GM23338 (cell line): ENCODE results near the gene LRP1B. TPM values are rescaled to one million over a fixed set of nuclear protein-coding genes. Genes with fewer than 3 reads are reported as not detected.
"Not testable (repeated sequence)": the region's sequence is repeated elsewhere in the genome, so short reads cannot be mapped to it uniquely, and the experiment has no call there.

ENCODE experiments used
- ATAC-seq: fragments of 200-7000 bp; cut with Tn5 transposase; 3 replicates; pipeline ENCODE4 v1.9.1; 2020
- DNase-seq: peaks from one replicate; pipeline ENCODE4 v3.0.0-alpha.2; 2015; ENCODE audit warnings: low spot score
- H2AFZ ChIP-seq: fragments of 200-600 bp; sonication (generic); 2 replicates; pipeline ENCODE4 v1.8.0; 2016; ENCODE audit warnings: antibody characterized with exemption, mild to moderate bottlenecking, moderate library complexity
- H3F3A ChIP-seq: fragments of 200-600 bp; sonication (generic); replicated peaks from 2 replicates; pipeline ENCODE4 v1.8.0; 2017; ENCODE audit warnings: antibody characterized with exemption, mixed run types, low read depth
- H3K27ac ChIP-seq: fragments of 200-600 bp; sonication (generic); 2 replicates; pipeline ENCODE4 v1.6.1; 2016; ENCODE audit warnings: low read depth
- H3K27me3 ChIP-seq: fragments of 200-600 bp; sonication (generic); 2 replicates; pipeline ENCODE4 v1.8.0; 2016; ENCODE audit warnings: mild to moderate bottlenecking, mixed run types, moderate library complexity; ENCODE audit not compliant: insufficient read depth
- H3K36me3 ChIP-seq: fragments of 200-600 bp; sonication (generic); 2 replicates; pipeline ENCODE4 v1.8.0; 2016; ENCODE audit warnings: mild to moderate bottlenecking; ENCODE audit not compliant: insufficient read depth
- H3K4me1 ChIP-seq: fragments of 200-600 bp; sonication (generic); 2 replicates; pipeline ENCODE4 v1.8.0; 2016; ENCODE audit warnings: mild to moderate bottlenecking, moderate library complexity; ENCODE audit not compliant: insufficient read depth
- H3K4me2 ChIP-seq: fragments of 200-600 bp; sonication (generic); 2 replicates; pipeline ENCODE4 v1.7.1; 2017; ENCODE audit warnings: mixed run types
- H3K4me3 ChIP-seq: fragments of 200-600 bp; sonication (generic); 2 replicates; pipeline ENCODE4 v1.6.1; 2016; ENCODE audit warnings: mixed run types
- H3K79me2 ChIP-seq: fragments of 200-600 bp; sonication (generic); replicated peaks from 2 replicates; pipeline ENCODE4 v1.8.0; 2017; ENCODE audit warnings: mild to moderate bottlenecking; ENCODE audit not compliant: insufficient read depth
- H3K9me2 ChIP-seq: fragments of 200-600 bp; sonication (generic); 2 replicates; pipeline ENCODE4 v1.8.0; 2017; ENCODE audit not compliant: insufficient read depth
- H4K20me1 ChIP-seq: fragments of 200-600 bp; sonication (generic); replicated peaks from 2 replicates; pipeline ENCODE4 v1.8.0; 2017; ENCODE audit warnings: mild to moderate bottlenecking; ENCODE audit not compliant: insufficient read depth
- H3K27ac Mint-ChIP-seq: 2 replicates; pipeline ENCODE4 v1.8.0; 2020; ENCODE audit warnings: inconsistent platforms, mild to moderate bottlenecking, moderate library complexity, mixed read lengths
- H3K27me3 Mint-ChIP-seq: 3 replicates; pipeline ENCODE4 v1.8.0; 2022; ENCODE audit warnings: low read depth, mild to moderate bottlenecking, moderate library complexity, mixed read lengths, inconsistent platforms; ENCODE audit not compliant: insufficient read depth, poor library complexity
- H3K36me3 Mint-ChIP-seq: 3 replicates; pipeline ENCODE4 v1.8.0; 2021; ENCODE audit warnings: low read depth, mild to moderate bottlenecking, inconsistent platforms, moderate library complexity, mixed read lengths
- H3K4me1 Mint-ChIP-seq: 3 replicates; pipeline ENCODE4 v1.8.0; 2020; ENCODE audit warnings: mild to moderate bottlenecking, inconsistent platforms, mixed read lengths
- H3K4me3 Mint-ChIP-seq: 3 replicates; pipeline ENCODE4 v1.8.0; 2021; ENCODE audit warnings: moderate library complexity, mild to moderate bottlenecking, inconsistent platforms, mixed read lengths
- H3K9me3 Mint-ChIP-seq: 3 replicates; pipeline ENCODE4 v1.8.0; 2020; ENCODE audit warnings: moderate library complexity, mild to moderate bottlenecking, inconsistent platforms, mixed read lengths
- CREB1 ChIP-seq: fragments of 250-450 bp; sonication (Bioruptor Pico); IDR thresholded peaks from 2 replicates; pipeline ENCODE4 v1.5.0; 2020; ENCODE audit warnings: low read depth, mild to moderate bottlenecking, moderate library complexity
- ETS1 ChIP-seq: IDR thresholded peaks from 2 replicates; pipeline ENCODE4 v1.6.1; 2016; ENCODE audit warnings: antibody characterized with exemption
- EZH2 ChIP-seq: fragments of 200-600 bp; sonication (generic); IDR thresholded peaks from one replicate; pipeline ENCODE4 v1.8.0; 2017; ENCODE audit warnings: antibody characterized with exemption, mild to moderate bottlenecking, low read depth; ENCODE audit not compliant: unreplicated experiment
- EZH2phosphoT487 ChIP-seq: fragments of 200-600 bp; sonication (generic); IDR thresholded peaks from one replicate; pipeline ENCODE4 v1.8.1; 2018; ENCODE audit warnings: antibody characterized with exemption; ENCODE audit not compliant: unreplicated experiment
- JUNB ChIP-seq: IDR thresholded peaks from one replicate; pipeline ENCODE4 v1.6.1; 2016; ENCODE audit warnings: antibody characterized with exemption; ENCODE audit not compliant: unreplicated experiment
- NANOG ChIP-seq: IDR thresholded peaks from 2 replicates; pipeline ENCODE4 v1.6.1; 2016; ENCODE audit warnings: antibody characterized with exemption, borderline replicate concordance
- POLR2AphosphoS5 ChIP-seq: IDR thresholded peaks from 2 replicates; pipeline ENCODE4 v1.6.1; 2016; ENCODE audit warnings: antibody characterized with exemption, low read depth
- REST ChIP-seq: IDR thresholded peaks from one replicate; pipeline ENCODE4 v1.6.1; 2018; ENCODE audit warnings: antibody characterized with exemption; ENCODE audit not compliant: unreplicated experiment
- STAT1 ChIP-seq: IDR thresholded peaks from one replicate; pipeline ENCODE4 v1.6.1; 2016; ENCODE audit warnings: antibody characterized with exemption; ENCODE audit not compliant: unreplicated experiment
- ZNF114 ChIP-seq: fragments of 250-450 bp; sonication (Bioruptor Pico); IDR thresholded peaks from 2 replicates; pipeline ENCODE4 v1.5.0; 2020; ENCODE audit warnings: mild to moderate bottlenecking, moderate library complexity
- ZNF331 ChIP-seq: fragments of 250-450 bp; sonication (Bioruptor Pico); IDR thresholded peaks from 2 replicates; pipeline ENCODE4 v1.5.0; 2020; ENCODE audit warnings: low read depth, mild to moderate bottlenecking, moderate library complexity
- polyA plus RNA-seq: library from polyadenylated mRNA; unstranded; fragments of >200 nt; fragmentation: Nextera tagmentation; extraction: Ambion mirVana; gene quantifications from 2 replicates; pipeline ENCODE4 v1.2.1, GENCODE V29; 2016
- total RNA-seq: library from RNA; depleted of rRNA; stranded (reverse); fragments of >200 nt; shearing (Covaris generic); gene quantifications from 2 replicates; pipeline ENCODE4 v1.2.3, GENCODE V29; 2014
- TF ChIP-seq, protein P1 (sequence below), 2 experiments: fragments of 200-600 bp in 1 of 2; sonication (generic) in 1 of 2; conservative IDR thresholded peaks; 2 replicates each; pipeline versions ENCODE4 v1.5.1 to v1.6.1; 2016 to 2017; ENCODE audit warnings: antibody characterized with exemption in 2 of 2, low read depth in 2 of 2, mild to moderate bottlenecking in 2 of 2, moderate library complexity in 1 of 2

Gene LRP1B
- total and polyA plus RNA-seq, 2 experiments from 2014 or later, result 0.15 to 0.97 TPM

DNA sequence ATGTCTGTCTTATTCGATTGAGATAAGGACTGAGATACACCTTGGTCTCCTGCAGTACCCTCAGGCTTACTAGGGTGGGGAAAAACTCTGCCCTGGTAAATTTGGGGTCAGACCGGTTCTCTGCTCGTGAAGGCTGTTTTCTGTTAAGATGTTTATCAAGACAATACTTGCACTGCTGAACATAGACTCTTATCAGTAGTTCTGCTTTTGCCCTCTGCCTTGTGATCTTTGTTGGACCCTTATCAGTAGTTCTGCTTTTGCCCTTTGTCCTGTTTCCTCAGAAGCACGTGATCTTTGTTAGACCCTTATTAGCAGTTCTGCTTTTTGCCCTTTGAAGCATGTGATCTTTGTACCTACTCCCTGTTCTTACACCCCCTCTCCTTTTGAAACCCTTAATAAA, 1715.8 kb downstream of the LRP1B start:
- ATAC-seq, H3K27me3 ChIP-seq, H3K9me3 Mint-ChIP-seq, H3K27me3 Mint-ChIP-seq, H3K27ac ChIP-seq, H2AFZ ChIP-seq, H3K4me1 Mint-ChIP-seq, H3F3A ChIP-seq, H4K20me1 ChIP-seq, H3K36me3 Mint-ChIP-seq, H3K4me3 ChIP-seq, H3K4me3 Mint-ChIP-seq, H3K79me2 ChIP-seq, DNase-seq, H3K9me2 ChIP-seq, H3K4me1 ChIP-seq, H3K4me2 ChIP-seq, H3K36me3 ChIP-seq, H3K27ac Mint-ChIP-seq: not testable (repeated sequence)

- Histone ChIP-seq H3K27me3 (no peaks in the 10 kb centered on the region), H3K4me3 (no peak overlapping the region), H3K4me2 (no peak overlapping the region), H3K4me1 (no peaks in the 10 kb centered on the region), H4K20me1 (no peaks in the 10 kb centered on the region), H3F3A (no peaks in the 10 kb centered on the region), H3K79me2 (no peaks in the 10 kb centered on the region), H3K9me2 (no peaks in the 10 kb centered on the region; the same call in 1 of the 2 replicates), H3K36me3 (no peaks in the 10 kb centered on the region), H2AFZ (no peak overlapping the region), H3K27ac (no peak overlapping the region)
- H3K27ac Mint-ChIP-seq, result no peak overlapping the region
- H3K9me3 Mint-ChIP-seq, result peaks cover 6% of the 10 kb centered on the region
- H3K36me3 Mint-ChIP-seq, result no peaks in the 10 kb centered on the region
- no peak for ATAC-seq
- peaks cover 1% of the 10 kb centered on the region for H3K27me3 Mint-ChIP-seq
- no peak for DNase-seq
- H3K4me3 Mint-ChIP-seq, result no peak overlapping the region
- H3K4me1 Mint-ChIP-seq, result no peaks in the 10 kb centered on the region
- TF ChIP-seq EZH2, result no peak
- no peak for TF ChIP-seq NANOG
- TF ChIP-seq EZH2phosphoT487, result no peak
- TF ChIP-seq ETS1, result no peak
- no peak for TF ChIP-seq REST
- TF ChIP-seq ZNF331 (CRISPR knock-in tag), result no peak
- TF ChIP-seq JUNB, result no peak
- no peak for TF ChIP-seq CREB1 (CRISPR knock-in tag)
- no peak for TF ChIP-seq STAT1
- no peak for TF ChIP-seq POLR2AphosphoS5
- TF ChIP-seq, protein P1, sequence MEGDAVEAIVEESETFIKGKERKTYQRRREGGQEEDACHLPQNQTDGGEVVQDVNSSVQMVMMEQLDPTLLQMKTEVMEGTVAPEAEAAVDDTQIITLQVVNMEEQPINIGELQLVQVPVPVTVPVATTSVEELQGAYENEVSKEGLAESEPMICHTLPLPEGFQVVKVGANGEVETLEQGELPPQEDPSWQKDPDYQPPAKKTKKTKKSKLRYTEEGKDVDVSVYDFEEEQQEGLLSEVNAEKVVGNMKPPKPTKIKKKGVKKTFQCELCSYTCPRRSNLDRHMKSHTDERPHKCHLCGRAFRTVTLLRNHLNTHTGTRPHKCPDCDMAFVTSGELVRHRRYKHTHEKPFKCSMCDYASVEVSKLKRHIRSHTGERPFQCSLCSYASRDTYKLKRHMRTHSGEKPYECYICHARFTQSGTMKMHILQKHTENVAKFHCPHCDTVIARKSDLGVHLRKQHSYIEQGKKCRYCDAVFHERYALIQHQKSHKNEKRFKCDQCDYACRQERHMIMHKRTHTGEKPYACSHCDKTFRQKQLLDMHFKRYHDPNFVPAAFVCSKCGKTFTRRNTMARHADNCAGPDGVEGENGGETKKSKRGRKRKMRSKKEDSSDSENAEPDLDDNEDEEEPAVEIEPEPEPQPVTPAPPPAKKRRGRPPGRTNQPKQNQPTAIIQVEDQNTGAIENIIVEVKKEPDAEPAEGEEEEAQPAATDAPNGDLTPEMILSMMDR (conservative IDR thresholded peaks at IDR 0.05; ENCODE audit: low read depth in 2 of 2), result no peak
- TF ChIP-seq ZNF114 (CRISPR knock-in tag), result no peak
Measured at GRCh38 chr2:140410695-140411094, 1720.1 kb downstream of the LRP1B start.
